GM12801 (cell line): Measurements from ENCODE around the gene GMCL1.

Source experiments
- CTCF ChIP-seq: IDR thresholded peaks from one replicate; pipeline ENCODE4 v1.5.1; 2011; ENCODE audit warnings: control low read depth; ENCODE audit not compliant: insufficient read length; ENCODE audit errors: extremely low read depth

The GMCL1 gene

GRCh38 chr2:69798909-69799526 lies 30.4 kb upstream of the GMCL1 start:
- no peak for TF ChIP-seq CTCF

GRCh38 chr2:69801745-69802290 lies 27.6 kb upstream of the GMCL1 start:
- no peak for TF ChIP-seq CTCF

- TF ChIP-seq CTCF: no peak
These were observed 25.0 kb upstream of the GMCL1 start for GRCh38 chr2:69804416-69804815.

GRCh38 chr2:69805887-69806286 lies 23.6 kb upstream of the GMCL1 start:
- TF ChIP-seq CTCF: no peak

- no peak for TF ChIP-seq CTCF
These were observed 21.5 kb upstream of the GMCL1 start for GRCh38 chr2:69807821-69808540.

GRCh38 chr2:69810550-69810949 lies 18.9 kb upstream of the GMCL1 start:
- TF ChIP-seq CTCF: no peak

GRCh38 chr2:69811018-69811417 lies 18.4 kb upstream of the GMCL1 start:
- TF ChIP-seq CTCF: no peak
